ENCODE results near the gene OSBPL8. TPM values are rescaled to one million over a fixed set of nuclear protein-coding genes. Genes with fewer than 3 reads are reported as not detected.

Gene OSBPL8
- total RNA-seq, 1 donor from 2014 or later, result 119 TPM

- H3K36me3 ChIP-seq (ENCODE audit: insufficient read depth, low read length), result no peaks in the 10 kb centered on the region
- Mint-ChIP-seq H3K36me3 (ENCODE audit: low read depth, unreplicated experiment) (no peaks in the 10 kb centered on the region), H3K27me3 (ENCODE audit: low read depth, unreplicated experiment) (no peaks in the 10 kb centered on the region), H3K4me1 (ENCODE audit: low read depth, unreplicated experiment) (peaks cover 16% of the 10 kb centered on the region), H3K27ac (ENCODE audit: unreplicated experiment) (no peak overlapping the region), H3K4me3 (ENCODE audit: unreplicated experiment) (no peak overlapping the region), H3K9me3 (ENCODE audit: unreplicated experiment) (peaks cover 8% of the 10 kb centered on the region)
- no peaks in the 10 kb centered on the region for H3K9me3 ChIP-seq (ENCODE audit: insufficient read depth, low read depth, low read length)
- no peak overlapping the region for H2AFZ ChIP-seq (ENCODE audit: low read depth, low read length)
- no peaks in the 10 kb centered on the region for H3K4me1 ChIP-seq (ENCODE audit: insufficient read depth, low read length)
- H3K27ac ChIP-seq (ENCODE audit: low read depth, low read length), result no peak overlapping the region
- no peaks in the 10 kb centered on the region for H3K27me3 ChIP-seq (ENCODE audit: insufficient read depth, low read length)
- FAIRE-seq, result no peak
- H3K9ac ChIP-seq (ENCODE audit: low read length), result no peak overlapping the region
- DNase-seq (ENCODE audit: low read depth), result no peak
- H3K4me3 ChIP-seq (ENCODE audit: insufficient read depth, low read depth, low read length), result no peak overlapping the region
- TF ChIP-seq CTCF (IDR thresholded peaks at IDR 0.05; ENCODE audit: insufficient read depth, low read depth, low read length) (no peak), EZH2 (IDR thresholded peaks at IDR 0.05; ENCODE audit: insufficient read depth, low read length) (no peak)
- H3K4me2 ChIP-seq (ENCODE audit: low read length), result no peak overlapping the region
- no peaks in the 10 kb centered on the region for H3K79me2 ChIP-seq (ENCODE audit: insufficient read depth, low read length)
- no peaks in the 10 kb centered on the region for H4K20me1 ChIP-seq (ENCODE audit: insufficient read depth, low read length)
These were observed 241.6 kb downstream of the OSBPL8 start for GRCh38 chr12:76317976-76318375.

GRCh38 chr12:76316468-76316867, 243.1 kb downstream of the OSBPL8 start:
- no peak for DNase-seq (ENCODE audit: low read depth)
- H3K36me3 ChIP-seq (ENCODE audit: insufficient read depth, low read length), result no peaks in the 10 kb centered on the region
- H3K4me3 Mint-ChIP-seq (ENCODE audit: unreplicated experiment), result no peak overlapping the region

More at GRCh38 chr12:76316468-76316867, 243.1 kb downstream of the OSBPL8 start:
- Histone ChIP-seq H4K20me1 (ENCODE audit: insufficient read depth, low read length) (no peaks in the 10 kb centered on the region), H3K9ac (ENCODE audit: low read length) (no peak overlapping the region), H3K79me2 (ENCODE audit: insufficient read depth, low read length) (no peaks in the 10 kb centered on the region), H3K4me1 (ENCODE audit: insufficient read depth, low read length) (peaks cover 5% of the 10 kb centered on the region), H3K4me3 (ENCODE audit: insufficient read depth, low read depth, low read length) (no peak overlapping the region), H3K27me3 (ENCODE audit: insufficient read depth, low read length) (no peaks in the 10 kb centered on the region), H3K9me3 (ENCODE audit: insufficient read depth, low read depth, low read length) (no peaks in the 10 kb centered on the region), H3K4me2 (ENCODE audit: low read length) (no peak overlapping the region), H2AFZ (ENCODE audit: low read depth, low read length) (no peak overlapping the region), H3K27ac (ENCODE audit: low read depth, low read length) (no peak overlapping the region)
- Mint-ChIP-seq H3K36me3 (ENCODE audit: low read depth, unreplicated experiment) (no peaks in the 10 kb centered on the region), H3K27me3 (ENCODE audit: low read depth, unreplicated experiment) (no peaks in the 10 kb centered on the region), H3K9me3 (ENCODE audit: unreplicated experiment) (peaks cover 5% of the 10 kb centered on the region), H3K4me1 (ENCODE audit: low read depth, unreplicated experiment) (peaks cover 26% of the 10 kb centered on the region), H3K27ac (ENCODE audit: unreplicated experiment) (no peak overlapping the region)
- no peak for FAIRE-seq
- no peak for TF ChIP-seq EZH2 (IDR thresholded peaks at IDR 0.05; ENCODE audit: insufficient read depth, low read length)
- TF ChIP-seq CTCF (IDR thresholded peaks at IDR 0.05; ENCODE audit: insufficient read depth, low read depth, low read length), result no peak

Measured in astrocyte (in vitro differentiated cells and primary cell).